ENCODE measurements around the gene LAG3.

DNA sequence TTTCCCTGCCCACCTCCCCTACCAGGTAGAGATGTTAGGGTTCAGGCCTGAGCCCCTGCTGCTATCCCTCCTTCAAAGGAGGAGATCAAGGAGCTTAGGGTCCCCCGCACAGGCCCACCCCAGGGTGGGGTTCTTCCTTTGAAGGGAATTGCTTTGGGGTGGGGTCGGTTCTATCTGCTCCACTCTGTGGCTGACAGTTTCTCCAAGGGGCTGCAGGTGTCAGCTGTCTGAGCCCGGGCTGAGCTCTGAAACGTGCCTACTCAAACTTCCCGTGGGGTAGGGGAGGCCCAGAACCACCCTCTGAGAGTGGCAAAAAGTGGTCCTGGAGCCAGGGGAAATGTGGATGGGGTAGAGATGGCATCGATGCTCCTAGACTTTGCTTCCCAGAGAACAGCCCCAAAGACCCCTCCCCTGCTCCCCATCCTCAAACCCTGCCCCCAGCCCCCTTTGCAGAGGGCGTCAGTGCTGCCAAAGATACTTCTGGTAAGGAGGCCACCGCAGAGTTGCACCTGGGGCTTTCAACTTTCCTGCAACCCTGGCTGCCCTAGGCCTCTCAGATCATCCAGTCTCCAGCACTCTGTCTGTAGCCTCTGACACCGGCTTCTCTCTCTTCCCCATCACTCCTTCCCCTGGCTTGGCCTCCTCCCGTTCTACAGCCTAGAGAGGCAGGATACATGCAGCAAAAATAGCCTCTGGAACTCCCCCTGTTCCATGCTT, 10.7 kb downstream of the LAG3 start:
- no peak for TF ChIP-seq TAF1 (IDR thresholded peaks at IDR 0.05; ENCODE audit: borderline replicate concordance, insufficient read depth, low read length)
- TF ChIP-seq SIN3A (IDR thresholded peaks at IDR 0.05; ENCODE audit: borderline replicate concordance, insufficient read depth, low read length), result no peak
- TF ChIP-seq POLR2AphosphoS5 (IDR thresholded peaks at IDR 0.05; ENCODE audit: low read depth, low read length), result no peak
